AG20443 (cell line): ENCODE measurements around the gene BLOC1S3.

ENCODE experiments used
- DNase-seq: peaks from one replicate; pipeline ENCODE4 v3.0.0; 2012; ENCODE audit warnings: low spot score, mixed read lengths

Gene BLOC1S3

DNA sequence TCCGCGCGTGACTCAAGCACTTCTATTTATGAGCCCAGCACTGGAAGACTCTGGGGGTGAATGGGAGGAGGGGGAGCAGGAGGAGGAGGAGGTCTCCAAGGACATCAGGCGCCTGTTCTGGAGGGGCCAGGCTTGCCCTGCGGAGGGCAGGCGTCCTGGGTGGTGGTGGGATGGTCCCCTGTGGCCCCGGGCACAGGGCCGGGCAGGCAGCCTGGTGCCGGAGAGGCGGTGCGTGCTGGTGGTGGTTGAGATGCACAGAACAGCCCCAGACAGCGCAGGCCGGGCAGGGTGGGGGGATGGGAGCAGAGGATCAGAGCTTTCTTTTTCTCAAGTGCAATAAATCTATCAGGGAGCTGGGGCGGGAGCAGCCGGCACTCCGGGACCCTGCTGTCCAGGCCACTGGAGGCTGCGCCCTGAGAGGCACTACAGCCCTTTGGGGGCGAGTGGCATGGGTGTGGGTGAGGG, 31.8 kb upstream of the BLOC1S3 start:
- DNase-seq = no peak

DNA sequence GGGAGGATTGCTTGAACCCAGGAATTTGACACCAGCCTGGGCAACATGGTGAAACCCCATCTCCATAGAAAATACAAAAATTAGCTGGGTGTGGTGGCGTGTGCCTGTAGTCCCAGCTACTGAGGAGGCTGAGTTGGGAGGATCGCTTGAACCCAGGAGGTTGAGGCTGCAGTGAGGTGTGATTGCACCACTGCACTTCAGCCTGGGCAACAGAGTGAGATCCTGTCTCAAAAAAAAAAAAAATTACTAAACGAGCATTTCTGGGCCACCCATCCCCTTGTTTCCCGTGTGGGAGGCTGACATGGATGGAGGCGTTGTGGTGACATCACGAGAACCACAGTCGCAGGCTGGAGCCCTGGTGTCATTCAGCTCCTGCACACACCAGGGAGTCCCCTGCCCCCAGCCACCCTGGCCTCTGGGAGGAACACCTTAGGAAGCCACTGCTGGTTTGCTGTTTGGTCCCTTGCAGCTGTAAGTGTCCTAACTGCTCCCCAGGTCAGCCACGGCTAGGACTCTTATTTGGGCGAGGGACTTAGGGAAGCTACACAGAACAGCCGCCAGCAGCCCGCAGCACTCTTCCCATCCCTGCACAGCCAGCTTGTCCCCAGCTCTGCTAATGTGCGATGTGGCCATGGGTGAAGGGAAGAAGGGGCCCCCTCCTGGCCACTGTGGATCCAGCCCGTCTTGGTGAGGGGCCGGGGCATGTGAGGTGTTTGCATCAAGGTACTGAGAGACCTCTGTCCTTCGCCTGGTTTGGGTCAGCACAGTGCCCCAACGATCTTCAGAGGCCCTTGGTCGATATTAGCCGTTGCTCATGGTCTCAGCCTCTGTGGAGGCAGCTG, 30.5 kb upstream of the BLOC1S3 start:
- DNase-seq = no peak

DNA sequence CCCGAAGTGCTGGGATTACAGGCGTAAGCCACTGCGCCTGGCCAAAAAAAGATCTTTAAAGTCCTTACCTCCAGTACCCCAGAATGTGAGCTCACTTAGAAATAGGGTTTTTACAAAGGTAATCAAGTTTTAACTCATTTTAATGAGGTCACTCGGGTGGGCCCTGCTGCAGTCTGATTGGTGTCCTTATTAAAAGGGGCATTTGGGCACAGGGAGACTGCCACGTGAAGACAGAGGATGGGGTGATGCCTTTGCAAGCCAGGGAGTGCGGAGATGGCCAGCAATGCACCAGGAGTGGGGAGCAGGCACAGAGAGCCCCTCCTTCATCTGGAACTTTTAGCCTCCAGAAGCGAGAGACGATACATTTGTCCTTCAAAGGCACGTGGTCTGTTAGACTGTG, 29.5 kb upstream of the BLOC1S3 start:
- DNase-seq = no peak

DNA sequence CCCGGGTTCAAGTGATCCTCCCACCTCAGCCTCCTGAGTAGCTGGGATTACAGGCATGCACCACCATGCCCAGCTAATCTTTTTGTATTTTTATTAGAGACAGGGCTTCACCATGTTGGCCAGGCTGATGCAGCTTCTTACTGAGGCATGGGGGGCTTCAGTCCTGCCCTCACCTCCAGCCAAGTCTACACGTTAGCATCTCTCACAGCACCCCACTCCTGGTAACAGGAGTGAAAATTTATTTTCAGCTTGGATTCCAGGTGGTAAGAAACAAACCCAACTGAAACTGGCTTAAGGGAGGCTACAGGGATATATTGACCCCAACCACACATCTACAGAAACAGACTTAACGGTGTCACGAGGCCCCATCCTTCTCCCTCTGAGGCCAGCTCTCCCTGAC, 28.4 kb upstream of the BLOC1S3 start:
- no peak for DNase-seq

DNA sequence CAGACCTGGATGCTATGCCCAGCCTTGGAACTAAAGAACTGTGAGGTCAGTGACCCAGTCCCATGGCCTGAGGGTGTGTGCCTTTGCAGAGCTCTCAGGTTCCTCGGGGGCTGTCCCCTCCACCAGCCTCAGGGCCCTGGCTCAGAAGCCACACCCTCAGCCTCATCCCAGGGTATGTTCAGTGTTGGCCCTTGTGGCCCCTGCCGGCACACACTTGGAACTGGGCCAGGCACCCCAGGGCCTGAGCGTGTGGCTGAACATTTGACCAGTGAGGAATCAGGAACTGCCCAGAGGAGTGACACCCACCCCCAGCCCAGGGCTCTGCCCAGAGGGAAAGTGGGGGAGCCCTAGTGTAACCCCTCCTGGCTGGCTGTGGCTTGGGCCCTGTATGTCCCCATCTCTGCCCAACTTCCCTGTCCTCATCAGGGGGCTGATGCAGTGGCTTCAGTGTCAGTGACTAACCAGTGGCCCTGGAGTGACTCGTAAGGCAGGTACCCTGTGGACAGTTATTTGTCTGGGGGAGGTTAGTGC, 27.8 kb upstream of the BLOC1S3 start:
- no peak for DNase-seq

DNA sequence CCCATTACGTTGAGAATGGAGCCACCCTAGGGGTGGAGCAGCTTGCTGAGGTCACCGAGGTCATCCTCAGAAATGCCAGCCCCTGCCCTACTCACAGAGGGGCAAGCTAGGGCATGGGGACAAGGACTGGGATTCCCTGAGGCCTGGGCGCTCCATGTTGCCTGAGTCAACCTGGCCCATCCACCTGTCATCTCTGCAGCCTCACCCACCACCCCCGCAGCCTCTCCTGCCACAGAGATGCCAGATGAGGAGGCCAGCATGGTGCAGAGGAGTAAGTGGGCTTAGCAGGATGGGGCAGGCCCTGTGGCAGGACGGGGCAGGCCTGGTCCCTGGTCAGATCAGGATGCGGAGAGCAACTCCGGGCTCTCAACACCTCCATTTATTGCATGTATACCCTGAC, 27.3 kb upstream of the BLOC1S3 start:
- DNase-seq = no peak

DNA sequence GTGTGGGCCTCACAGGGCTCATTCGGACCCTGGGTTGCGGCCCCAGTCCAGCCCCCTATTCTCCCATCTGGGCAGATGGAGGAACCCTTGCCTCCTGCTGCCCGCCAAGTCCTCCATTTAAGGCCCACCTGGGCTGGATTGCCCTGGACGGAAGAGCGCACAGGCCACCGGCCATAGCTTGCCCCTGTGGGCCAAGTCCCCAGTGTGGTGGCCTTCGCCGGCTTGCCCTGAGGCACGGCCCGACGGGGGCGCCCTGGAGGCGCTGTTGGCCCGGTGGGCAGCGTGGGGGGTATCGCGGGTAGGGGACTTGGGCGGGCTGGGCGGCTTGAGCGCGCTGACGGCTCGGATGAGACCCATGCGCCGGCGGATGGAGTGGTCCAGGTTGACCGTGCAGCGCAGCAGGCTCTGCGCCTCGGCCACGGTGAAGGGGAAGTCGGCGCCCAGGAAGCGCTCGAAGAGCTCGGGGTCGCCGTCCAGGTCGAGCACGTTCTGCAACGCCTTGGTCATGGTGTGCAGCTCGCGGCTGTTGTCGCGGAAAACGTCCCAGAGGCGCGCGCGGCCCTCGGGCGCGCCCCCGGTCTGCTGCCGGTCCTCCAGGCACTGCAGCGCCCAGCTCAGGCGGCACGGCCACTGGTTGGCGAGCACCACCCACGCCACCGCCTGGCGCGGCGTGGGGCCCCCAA, 26.6 kb upstream of the BLOC1S3 start:
- DNase-seq = no peak

DNA sequence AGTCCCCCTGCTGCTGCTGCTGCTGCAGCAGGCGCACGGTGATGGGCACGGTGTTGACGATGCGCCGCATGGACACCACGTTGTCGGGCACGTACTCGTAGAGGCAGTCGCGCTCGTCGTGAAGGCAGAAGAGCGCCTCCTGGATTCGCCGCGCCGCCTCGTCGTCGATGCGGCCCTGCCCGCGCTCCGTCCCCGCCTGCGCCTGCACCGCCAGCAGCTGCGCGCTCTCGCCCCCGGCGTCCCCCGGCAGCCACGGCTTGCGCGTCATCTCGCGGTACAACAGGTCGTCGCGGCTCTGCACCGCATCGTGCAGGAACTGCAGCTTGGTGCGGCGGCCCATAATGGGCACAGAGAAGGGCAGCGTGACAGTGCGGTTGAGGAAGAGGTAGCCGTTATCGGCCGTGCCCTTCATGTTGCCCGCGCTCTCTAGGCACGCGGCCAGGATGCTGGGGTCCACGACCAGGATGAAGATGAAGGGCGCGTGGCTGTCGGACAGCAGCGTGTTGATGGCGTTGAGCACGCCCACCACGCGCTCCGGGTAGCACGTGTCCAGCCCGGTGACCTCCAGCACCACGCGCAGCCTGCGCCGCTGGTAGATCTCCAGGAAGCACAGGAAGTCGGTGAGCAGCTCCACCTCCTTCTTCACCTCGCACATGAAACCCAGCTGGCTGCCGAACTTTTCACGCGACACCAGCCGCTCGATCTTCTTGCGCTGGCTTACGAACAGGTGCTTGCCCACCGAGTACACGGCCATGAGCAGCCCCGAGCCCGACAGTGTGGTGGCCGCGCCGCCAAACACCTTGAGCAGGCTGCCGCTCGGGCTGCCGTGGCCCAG, 25.9 kb upstream of the BLOC1S3 start:
- peak; percentile 52 for DNase-seq

DNA sequence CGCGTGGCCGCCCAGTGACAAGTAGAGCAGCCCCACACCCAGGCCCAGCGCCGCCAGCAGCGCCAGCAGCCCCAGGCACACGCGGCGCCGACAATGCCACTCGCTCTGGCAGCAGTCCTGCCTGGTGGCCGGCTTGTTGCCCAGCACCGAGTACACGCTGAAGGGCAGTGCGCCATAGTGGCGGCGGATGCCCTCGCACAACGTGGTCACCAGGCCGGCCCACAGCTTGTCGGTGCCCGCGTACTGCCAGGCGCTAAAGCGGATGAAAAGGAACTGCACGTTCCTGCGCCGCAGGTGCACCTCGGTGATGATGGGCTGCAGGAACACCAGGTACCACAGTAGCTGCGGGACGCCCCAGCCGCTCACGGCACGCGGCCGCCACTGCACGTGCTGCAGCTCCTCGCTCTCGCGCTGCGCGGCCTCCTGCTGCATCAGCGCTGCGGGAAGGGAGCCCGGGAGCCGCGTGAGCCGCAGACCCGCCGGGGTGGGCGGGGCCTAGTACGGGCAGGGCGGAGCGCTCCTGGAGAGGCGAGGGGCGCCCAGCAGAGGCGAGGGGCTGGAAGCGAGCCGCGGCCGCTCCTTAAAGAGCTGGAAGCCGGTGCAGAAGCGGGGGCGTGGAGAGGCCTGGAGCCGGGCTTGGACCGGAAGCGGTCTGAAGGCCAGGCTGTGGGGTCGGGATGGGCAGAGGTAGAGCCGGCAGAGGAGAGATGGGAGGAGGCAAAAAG, 25.1 kb upstream of the BLOC1S3 start:
- DNase-seq = peak; percentile 78

DNA sequence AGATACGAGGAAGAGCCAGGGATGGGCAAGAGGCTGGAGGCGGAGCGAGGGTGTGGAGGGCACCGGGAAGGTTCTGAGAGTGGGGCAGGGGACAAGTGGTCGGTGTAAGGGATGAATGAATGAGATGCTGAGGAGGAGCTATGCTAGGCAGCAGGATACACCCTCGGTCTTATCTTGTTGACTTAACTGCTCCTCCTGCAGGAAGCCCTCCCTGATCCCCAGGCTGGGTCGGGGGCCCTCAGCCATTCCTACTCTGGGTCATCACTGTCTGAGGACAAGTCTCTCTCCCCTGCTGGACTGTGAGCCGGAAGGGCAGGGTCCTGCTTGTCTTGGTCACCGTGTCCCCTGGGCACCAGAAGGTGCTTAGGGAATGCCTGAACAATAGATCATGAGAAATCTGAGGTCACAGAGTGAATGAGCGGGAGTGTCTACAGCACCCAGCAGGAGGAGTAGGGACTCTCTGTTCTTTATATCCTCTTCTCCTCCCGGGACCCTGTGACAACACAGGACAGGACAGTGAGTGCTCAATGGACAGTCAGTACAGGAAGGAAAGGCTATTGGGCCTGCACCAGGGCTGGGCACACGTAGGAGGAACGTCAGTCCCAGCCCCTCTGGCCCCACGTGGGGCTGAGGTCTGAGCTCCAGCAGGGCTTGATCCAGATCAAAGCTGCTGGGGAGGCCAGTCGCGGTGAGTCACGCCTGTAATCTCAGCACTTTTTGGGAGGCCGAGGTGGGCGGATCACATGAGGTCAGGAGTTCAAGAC, 24.3 kb upstream of the BLOC1S3 start:
- peak; percentile 76 for DNase-seq

DNA sequence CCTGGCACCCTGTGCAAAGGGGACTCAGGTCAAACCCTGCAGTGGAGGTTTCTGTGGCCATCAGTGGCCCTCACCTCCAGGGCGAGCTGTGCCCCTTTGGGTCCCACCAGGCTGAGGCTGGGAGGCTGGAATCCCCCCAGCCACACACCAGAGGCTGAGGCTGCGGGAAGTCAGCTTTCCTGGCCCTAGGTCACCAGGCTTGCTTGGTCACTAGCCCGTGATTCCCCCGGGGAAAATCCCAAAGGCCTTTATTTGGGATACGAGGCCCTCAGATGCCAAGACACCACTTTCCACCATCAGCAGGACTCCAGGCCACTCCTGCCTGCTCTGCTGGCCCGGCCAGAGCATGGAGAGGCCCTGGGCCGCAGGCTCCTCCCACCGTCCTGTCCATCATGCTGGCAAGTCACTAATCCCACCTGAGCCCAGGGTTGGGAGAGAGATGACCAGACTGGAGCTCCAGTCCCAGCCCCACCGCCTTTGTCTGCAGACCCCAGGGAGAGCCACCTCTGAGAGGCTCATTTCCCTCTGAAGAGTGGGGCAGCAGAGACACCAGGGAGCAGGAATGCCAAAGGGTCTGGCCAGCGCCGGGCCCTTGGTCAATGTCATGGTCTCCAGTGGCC, 22.5 kb upstream of the BLOC1S3 start:
- DNase-seq = no peak

DNA sequence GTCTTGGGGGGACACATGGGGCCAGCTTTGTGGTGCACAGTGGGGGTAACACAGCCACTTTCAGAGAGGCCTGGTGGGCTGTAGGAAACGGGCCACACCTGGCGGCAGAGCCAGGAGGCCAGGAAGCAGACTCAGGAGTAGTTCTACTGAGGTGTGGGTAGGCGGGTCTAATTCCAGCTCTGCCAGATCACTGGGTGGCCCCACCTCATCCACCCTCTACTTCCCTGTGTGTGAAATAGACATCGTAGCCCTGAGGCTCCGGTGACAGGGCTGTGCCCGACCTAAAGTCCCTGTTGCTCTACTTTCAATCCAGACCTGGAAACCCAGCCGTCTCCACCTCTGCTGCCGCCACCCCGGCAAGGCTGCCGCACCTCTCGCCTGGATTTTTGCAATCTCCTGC, 21.8 kb upstream of the BLOC1S3 start:
- no peak for DNase-seq

DNA sequence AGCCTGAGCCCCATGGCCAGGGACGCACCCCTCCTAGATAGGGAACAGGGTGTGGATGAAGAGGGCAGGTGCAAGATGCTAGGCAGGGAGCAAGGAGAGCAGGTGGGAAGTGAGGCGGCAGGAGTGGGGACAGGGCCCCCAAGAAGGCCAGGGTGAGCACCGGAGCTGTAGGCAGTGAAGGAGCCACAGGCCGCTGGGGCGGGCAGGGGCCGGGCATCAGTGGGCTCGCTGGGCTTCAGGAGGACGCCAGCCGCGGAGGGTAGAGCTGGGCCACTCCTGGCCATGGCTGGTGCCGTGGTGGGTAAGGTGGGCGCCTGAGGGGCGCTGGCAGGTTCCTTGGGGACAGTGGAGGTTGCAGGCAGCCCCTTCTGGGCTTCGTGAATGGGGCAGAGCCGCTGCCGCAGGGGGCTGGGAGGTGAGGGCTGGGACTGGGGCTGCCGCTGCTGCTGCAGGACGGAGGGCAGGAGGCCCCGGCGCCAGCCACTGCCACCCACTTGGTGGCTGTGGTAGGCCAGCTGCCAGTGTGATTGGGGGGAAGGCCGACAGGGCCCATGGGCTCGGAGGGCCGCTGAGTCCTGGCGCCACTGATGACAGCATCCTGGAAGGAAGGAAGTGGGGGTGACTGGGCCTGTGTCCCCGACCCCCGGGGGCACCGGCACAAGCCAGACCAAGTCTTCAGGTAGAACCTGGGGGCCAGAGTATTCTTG, 19.9 kb upstream of the BLOC1S3 start:
- DNase-seq = no peak

DNA sequence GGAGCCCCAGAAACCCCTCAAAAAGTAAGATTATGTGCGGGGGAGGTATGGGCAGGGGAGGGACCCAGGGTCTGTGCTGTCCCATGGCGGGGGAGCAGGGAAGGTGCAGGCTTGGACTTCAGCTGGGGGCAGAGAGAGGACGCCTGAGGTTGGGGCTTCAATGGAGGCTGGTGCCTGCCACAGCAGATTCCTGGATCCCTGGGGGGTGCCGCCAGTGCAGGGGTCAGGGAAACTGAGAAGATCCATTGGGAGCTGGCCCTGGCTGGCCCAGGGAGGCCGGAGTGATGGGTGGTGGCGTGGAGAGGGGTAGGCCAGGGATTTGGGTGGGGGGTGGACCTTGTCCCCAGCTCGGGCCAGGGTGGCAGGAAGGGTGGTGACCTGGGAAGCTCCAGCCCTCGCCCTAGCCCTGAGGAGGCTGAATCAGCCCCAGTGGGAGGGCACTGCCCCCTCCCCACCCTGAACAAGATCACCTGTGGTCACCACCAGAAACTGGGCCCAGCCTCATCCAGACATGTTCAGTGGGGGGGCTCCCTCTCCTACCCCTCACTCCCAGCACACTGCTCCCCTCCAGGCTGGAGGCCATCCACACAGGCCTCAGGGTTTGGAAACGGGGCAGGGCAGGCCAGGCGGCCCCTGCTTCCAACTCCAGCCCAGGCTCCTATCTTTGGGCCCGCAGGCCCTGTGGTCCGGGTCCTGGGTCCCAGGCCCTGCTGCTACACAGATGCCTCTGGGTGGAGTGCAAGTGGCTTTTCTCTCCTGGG, 19.2 kb upstream of the BLOC1S3 start:
- DNase-seq = no peak

DNA sequence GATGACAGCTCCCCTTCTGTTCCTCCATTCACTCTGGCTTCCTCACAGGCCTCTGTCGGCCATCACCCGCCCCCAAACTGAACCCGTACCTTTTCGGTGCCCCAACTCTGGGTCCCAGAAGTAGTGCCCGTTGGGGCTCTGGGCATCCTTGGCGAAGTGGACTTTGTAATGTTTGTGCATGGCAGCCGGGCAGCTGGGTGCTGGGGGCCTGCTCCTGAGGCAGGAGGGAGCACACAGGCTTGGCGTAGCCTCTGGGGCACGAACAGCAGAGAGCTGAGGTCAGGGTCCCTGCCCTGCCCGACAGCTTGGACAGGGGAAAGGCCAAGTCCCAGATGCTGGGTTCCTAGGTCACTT, 18.6 kb upstream of the BLOC1S3 start:
- no peak for DNase-seq

DNA sequence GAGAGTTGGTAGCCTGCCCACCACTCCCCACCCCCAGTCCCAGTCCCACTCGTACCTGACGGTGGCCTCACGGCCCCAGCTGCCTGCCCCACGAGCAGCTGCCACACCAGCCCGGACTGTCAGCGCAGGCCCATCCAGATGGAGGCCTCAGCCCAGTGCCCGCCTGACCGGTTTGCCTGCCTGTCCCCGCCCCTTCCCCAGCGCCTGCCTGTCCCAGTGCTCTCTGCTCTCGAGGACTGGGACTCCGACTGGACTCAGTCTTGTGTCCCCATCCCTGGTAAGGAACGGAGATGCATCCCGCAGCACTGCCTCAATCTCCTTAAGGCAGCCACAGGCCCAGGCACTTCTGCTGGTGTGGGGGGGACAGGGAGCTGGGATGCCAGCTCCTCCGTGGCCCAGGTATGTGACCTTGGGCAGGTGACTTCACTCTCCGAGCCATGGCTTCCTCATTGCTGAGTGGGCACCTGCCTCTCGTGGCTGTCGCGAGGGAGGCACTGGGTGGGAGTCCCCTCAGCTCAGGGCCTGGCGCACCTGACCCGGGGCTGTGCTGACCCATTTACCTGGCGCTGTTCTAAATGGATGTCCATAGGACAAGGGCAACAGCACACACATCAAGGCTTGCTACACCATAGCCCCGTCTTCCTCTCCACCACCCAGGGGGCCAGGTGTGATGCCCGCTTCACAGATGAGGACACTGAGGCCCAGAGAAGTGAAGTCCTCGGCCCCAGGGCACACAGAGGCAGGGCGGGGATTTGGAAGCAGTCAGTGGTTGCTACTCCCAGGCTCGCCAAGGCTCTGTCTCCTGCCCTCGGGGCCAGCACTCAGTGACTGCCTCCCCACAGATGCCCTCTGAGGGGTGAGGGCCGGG, 17.5 kb upstream of the BLOC1S3 start, which contains the start of gene NKPD1:
TSS of gene NKPD1 (minus strand) at position 113 of the 868 bp plus-strand sequence. CDS start 832 bp downstream, outside the sequence.
- DNase-seq = no peak

DNA sequence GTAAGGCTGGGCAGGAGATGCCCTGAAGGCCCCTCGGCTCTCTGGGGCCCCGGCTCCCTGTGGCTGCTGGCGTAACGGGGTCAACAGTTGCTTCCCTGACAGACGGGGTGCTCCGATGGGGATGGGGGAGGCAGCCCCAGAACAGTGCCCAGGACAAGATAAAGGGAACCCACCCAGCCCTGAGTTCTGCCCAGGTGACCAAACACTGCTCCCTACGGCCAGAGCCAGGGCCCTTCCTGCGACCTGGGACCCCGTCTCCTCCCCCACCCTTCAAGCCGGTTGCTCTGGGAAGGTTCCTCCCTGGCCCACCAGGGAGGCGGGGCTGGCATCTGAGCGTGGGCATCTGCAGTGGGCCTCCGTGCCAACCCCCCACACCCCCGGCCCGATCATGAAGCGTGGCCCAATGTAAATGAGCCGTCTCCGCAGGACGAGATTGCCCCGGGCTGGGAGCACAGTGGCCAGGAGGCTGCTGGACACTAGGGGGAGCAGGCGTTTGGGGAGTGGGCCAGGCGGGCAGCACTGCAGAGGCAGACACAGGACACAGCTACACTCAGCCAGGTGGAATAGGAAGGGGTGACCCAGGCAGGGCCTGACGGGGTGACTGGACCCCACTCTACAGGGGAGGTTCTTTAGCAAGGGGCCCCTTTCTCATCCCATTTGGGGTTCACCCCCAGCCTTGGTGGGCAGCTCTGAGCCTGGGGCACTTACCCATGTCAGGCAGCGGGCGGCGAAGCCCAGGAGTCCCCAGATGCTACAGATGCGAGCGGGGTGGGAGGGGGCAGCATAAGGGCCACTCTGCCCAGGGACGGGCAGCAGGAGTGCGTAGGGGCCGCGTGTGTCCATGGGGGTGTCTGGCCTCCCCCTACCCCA, 16.6 kb upstream of the BLOC1S3 start:
- DNase-seq = peak; percentile 74
